ENCODE results near the gene DLX2.
"Not testable (repeated sequence)": the region's sequence is repeated elsewhere in the genome, so short reads cannot be mapped to it uniquely, and the experiment has no call there.

DLX2 gene

DNA sequence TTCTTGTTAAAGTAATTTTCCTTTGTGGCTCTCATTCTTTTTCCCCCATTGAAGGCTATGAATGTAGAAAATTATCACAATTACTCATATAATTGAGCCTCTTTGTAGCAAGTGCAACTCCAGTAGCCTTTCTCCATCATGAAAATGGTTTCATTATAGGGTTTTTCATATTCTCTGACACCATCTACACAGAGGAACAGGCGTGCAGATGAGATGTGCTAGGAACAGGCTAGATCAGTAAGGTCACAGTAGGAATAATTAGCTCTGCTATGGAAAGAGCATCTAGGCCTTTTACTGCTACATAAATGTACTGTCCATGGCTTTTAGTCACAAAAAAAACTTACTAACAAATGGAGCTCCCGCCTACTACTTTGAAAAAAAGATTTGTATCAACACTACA is 30.0 kb downstream of the DLX2 start:
- no peak for DNase-seq (ENCODE audit: low read depth)
- H3K4me3 ChIP-seq (ENCODE audit: low read depth, low read length), result no peak overlapping the region
- TF ChIP-seq, protein P1, sequence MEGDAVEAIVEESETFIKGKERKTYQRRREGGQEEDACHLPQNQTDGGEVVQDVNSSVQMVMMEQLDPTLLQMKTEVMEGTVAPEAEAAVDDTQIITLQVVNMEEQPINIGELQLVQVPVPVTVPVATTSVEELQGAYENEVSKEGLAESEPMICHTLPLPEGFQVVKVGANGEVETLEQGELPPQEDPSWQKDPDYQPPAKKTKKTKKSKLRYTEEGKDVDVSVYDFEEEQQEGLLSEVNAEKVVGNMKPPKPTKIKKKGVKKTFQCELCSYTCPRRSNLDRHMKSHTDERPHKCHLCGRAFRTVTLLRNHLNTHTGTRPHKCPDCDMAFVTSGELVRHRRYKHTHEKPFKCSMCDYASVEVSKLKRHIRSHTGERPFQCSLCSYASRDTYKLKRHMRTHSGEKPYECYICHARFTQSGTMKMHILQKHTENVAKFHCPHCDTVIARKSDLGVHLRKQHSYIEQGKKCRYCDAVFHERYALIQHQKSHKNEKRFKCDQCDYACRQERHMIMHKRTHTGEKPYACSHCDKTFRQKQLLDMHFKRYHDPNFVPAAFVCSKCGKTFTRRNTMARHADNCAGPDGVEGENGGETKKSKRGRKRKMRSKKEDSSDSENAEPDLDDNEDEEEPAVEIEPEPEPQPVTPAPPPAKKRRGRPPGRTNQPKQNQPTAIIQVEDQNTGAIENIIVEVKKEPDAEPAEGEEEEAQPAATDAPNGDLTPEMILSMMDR (IDR thresholded peaks at IDR 0.05; ENCODE audit: insufficient read depth, low read depth, low read length, missing control alignments), result no peak

GRCh38 chr2:172072303-172072702 is 30.4 kb downstream of the DLX2 start:
- TF ChIP-seq, protein P1 (IDR thresholded peaks at IDR 0.05; ENCODE audit: insufficient read depth, low read depth, low read length, missing control alignments), result no peak
- DNase-seq (ENCODE audit: low read depth), result no peak
- no peak overlapping the region for H3K4me3 ChIP-seq (ENCODE audit: low read depth, low read length)

GRCh38 chr2:172070936-172071335 is 31.8 kb downstream of the DLX2 start:
- no peak for DNase-seq (ENCODE audit: low read depth)
- no peak overlapping the region for H3K4me3 ChIP-seq (ENCODE audit: low read depth, low read length)
- TF ChIP-seq, protein P1 (IDR thresholded peaks at IDR 0.05; ENCODE audit: insufficient read depth, low read depth, low read length, missing control alignments), result no peak

GRCh38 chr2:172067905-172068304 is 34.8 kb downstream of the DLX2 start:
- not testable (repeated sequence) for DNase-seq (ENCODE audit: low read depth); H3K4me3 ChIP-seq (ENCODE audit: low read depth, low read length)

DNA sequence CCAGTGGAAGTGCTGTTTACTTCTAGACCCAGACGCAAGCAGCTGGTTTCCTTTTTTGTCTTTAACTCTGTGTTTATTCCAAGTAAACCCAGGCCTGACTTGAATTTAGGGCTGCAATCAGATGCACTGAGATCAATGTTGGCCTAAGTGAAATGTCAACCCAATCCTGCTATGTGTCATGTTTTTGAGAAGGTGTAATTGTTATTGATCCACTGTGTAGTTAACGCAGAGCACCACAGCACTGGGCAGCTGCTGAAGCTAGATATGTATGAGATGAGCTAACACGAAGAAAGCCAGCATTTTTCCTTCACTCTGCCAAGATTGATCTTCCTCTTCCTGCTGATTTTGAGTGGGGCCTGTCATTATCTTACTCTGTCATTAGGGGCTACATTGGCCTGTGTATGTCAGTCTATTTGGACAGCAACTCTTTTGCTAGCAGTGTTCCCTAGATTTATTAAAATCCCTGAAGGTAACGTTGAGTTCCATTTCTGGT is 36.3 kb downstream of the DLX2 start:
- no peak overlapping the region for H3K4me3 ChIP-seq (ENCODE audit: low read depth, low read length)
- DNase-seq (ENCODE audit: low read depth), result no peak
- TF ChIP-seq, protein P1 (IDR thresholded peaks at IDR 0.05; ENCODE audit: insufficient read depth, low read depth, low read length, missing control alignments), result no peak

DNA sequence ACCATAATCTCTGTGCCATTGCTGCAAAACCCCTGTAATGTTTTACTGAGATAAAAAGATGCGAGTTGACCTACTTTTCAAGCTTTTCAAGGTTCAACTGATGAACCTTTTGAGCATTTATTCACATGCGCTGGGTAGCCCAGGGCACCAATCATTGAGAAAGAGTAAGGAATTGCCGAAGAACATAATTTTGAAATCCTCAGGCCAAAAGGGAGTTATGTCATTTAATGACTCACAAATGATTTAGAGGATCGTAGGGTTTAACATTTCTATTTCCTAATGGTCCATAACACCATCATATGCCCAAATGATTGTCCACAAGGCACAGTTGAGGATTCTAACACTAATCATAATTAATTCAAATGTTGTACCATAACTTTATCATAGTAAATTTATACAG is 37.6 kb downstream of the DLX2 start:
- no peak overlapping the region for H3K4me3 ChIP-seq (ENCODE audit: low read depth, low read length)
- DNase-seq (ENCODE audit: low read depth), result no peak
- TF ChIP-seq, protein P1 (IDR thresholded peaks at IDR 0.05; ENCODE audit: insufficient read depth, low read depth, low read length, missing control alignments), result no peak

- TF ChIP-seq, protein P1 (IDR thresholded peaks at IDR 0.05; ENCODE audit: insufficient read depth, low read depth, low read length, missing control alignments), result no peak
- H3K4me3 ChIP-seq (ENCODE audit: low read depth, low read length), result no peak overlapping the region
- no peak for DNase-seq (ENCODE audit: low read depth)
Observed at GRCh38 chr2:172063446-172063845, 39.3 kb downstream of the DLX2 start.
